Stomach (tissue), 9 donors: ENCODE measurements around the gene SLC24A4. TPM values are rescaled to one million over a fixed set of nuclear protein-coding genes. Genes with fewer than 3 reads are reported as not detected.

Experiments used
- DNase-seq, 2 donors: peaks; one replicate each; pipeline versions ENCODE4 v3.0.0 to v3.0.0-alpha.2; 2013 to 2019
- H3K27ac ChIP-seq, 5 donors: fragments of 200-600 bp in 4 of 5; sonication (generic) in 4 of 5; one replicate each; pipeline ENCODE4 v1.5.1; 2013 to 2019; ENCODE audit warnings: mild to moderate bottlenecking in 1 of 5, moderate library complexity in 1 of 5
- H3K27me3 ChIP-seq, 3 donors: fragments of 200-600 bp; sonication (generic); one replicate each; pipeline ENCODE4 v1.5.1; 2017 to 2019; ENCODE audit warnings: mixed run types in 1 of 3
- H3K36me3 ChIP-seq, 4 donors: fragments of 200-600 bp; sonication (generic); 1 replicate in 3 of 4; 2 replicates in 1 of 4; pipeline ENCODE4 v1.5.1; 2016 to 2019
- H3K4me1 ChIP-seq, 4 donors: fragments of 200-600 bp; sonication (generic); one replicate each; pipeline ENCODE4 v1.5.1; 2016 to 2019
- H3K4me3 ChIP-seq, 4 donors: fragments of 200-600 bp; sonication (generic) in 3 of 4; one replicate each; pipeline ENCODE4 v1.5.1; 2016 to 2019; ENCODE audit warnings: mild to moderate bottlenecking in 1 of 4
- H3K9me3 ChIP-seq, 4 donors: fragments of 200-600 bp; sonication (generic); one replicate each; pipeline ENCODE4 v1.5.1; 2016 to 2019
- EP300 ChIP-seq: sonication (generic); formaldehyde crosslinking; IDR thresholded peaks from one replicate; pipeline ENCODE4 v1.6.1; 2017; ENCODE audit warnings: antibody characterized with exemption
- POLR2A ChIP-seq, 4 donors: fragments of 450-650 bp; IDR thresholded peaks; one replicate each; pipeline ENCODE4 v1.6.1; 2016; ENCODE audit warnings: antibody characterized with exemption in 4 of 4, control low read depth in 2 of 4, mild to moderate bottlenecking in 1 of 4, moderate library complexity in 1 of 4
- POLR2AphosphoS5 ChIP-seq, 3 donors: sonication (generic); formaldehyde crosslinking; IDR thresholded peaks; one replicate each; pipeline ENCODE4 v1.6.1; 2016; ENCODE audit warnings: antibody characterized with exemption in 3 of 3
- WGBS, 5 donors: extraction: QIAGEN DNeasy Blood & Tissue Kit in 3 of 5; methylation state at CpG; one replicate each; pipeline versions ENCODE4 v1.1.5 to v1.1.7; 2013 to 2018; 5-methylcytosine and 5-hydroxymethylcytosine counted together
- intact Hi-C: fragments of 100-400 bp; cut with DNase I; formaldehyde crosslinking; loops from one replicate; pipeline ENCODE4 v1.15.1; 2023; ENCODE audit warnings: low total_unique reads
- polyA plus RNA-seq, 3 donors: library from polyadenylated mRNA; stranded (reverse); fragments of 200-250 nt; gene quantifications; one replicate each; pipeline ENCODE4 v1.2.3, GENCODE V29; 2013
- total RNA-seq, 5 donors: library from RNA; depleted of rRNA; stranded (reverse); fragments of >200 nt; gene quantifications; one replicate each; pipeline versions ENCODE4 v1.1.0 to v1.2.3, GENCODE V29; 2014 to 2016
- TF ChIP-seq, protein P1 (sequence below), 7 experiments: fragments of 450-650 bp in 4 of 7; fragments of 200-600 bp in 3 of 7; sonication (generic) in 3 of 7; IDR thresholded peaks; one replicate each; pipeline ENCODE4 v1.5.1; 2016 to 2019; ENCODE audit warnings: antibody characterized with exemption in 7 of 7, control low read depth in 2 of 7, mild to moderate bottlenecking in 1 of 7
- donor health status: healthy with polysubstance abuse.
- donor health status: Bipolar disorder and iron deficiency.
- donor health status: healthy.

Gene SLC24A4
- total and polyA plus RNA-seq, 8 donors: 0.08 to 0.92 (median 0.38) TPM; not detected in 4

DNA sequence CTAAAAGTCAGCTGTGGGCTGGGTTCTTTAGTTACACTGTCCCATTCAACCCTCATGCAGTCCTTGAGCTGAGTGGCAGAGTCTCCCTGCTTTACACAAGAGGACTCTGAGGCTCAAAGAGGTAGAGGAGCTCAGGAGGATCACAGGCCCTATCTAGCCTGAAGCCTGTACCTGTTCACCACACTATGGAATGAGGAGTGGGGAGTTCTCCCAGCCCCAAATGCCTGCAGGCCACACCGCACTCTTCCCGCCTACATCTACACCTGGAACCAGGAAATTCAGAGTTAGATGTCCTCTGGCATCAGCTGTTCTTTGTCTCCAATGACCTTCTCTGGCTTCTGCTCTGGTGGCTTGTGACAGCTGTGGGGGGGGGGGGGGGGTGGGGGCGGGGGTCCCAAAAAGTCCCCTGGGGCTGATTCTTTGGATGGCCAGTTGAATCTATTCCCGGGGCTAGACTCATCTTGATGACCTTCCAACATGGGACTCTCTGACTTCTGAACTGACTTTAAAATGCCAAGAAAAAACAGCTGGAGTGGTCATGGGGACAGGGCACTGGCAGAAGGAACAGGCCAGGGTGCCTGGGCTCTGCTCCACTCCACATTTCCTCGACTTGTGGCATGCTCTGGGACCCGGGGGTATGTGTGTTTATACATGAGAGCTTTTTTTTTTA, 221.2 kb downstream of the SLC24A4 start:
- Histone ChIP-seq H3K36me3 (no peaks in the 10 kb centered on the region), H3K27ac (peak overlapping the region in 3 of 5 donors; percentile 46 to 51 (median 50)), H3K4me3 (no peak overlapping the region), H3K9me3 (no peaks in the 10 kb centered on the region), H3K4me1 (peaks cover 12 to 27% (median 20%) of the 10 kb centered on the region in 4 donors), H3K27me3 (no peaks in the 10 kb centered on the region)
- no peak for TF ChIP-seq POLR2A (IDR thresholded peaks at IDR 0.05)
- no peak for TF ChIP-seq EP300
- TF ChIP-seq, protein P1, sequence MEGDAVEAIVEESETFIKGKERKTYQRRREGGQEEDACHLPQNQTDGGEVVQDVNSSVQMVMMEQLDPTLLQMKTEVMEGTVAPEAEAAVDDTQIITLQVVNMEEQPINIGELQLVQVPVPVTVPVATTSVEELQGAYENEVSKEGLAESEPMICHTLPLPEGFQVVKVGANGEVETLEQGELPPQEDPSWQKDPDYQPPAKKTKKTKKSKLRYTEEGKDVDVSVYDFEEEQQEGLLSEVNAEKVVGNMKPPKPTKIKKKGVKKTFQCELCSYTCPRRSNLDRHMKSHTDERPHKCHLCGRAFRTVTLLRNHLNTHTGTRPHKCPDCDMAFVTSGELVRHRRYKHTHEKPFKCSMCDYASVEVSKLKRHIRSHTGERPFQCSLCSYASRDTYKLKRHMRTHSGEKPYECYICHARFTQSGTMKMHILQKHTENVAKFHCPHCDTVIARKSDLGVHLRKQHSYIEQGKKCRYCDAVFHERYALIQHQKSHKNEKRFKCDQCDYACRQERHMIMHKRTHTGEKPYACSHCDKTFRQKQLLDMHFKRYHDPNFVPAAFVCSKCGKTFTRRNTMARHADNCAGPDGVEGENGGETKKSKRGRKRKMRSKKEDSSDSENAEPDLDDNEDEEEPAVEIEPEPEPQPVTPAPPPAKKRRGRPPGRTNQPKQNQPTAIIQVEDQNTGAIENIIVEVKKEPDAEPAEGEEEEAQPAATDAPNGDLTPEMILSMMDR (IDR thresholded peaks at IDR 0.05): no peak
- no peak for TF ChIP-seq POLR2AphosphoS5 (IDR thresholded peaks at IDR 0.05)
- intact Hi-C loops: no loop called here
- WGBS, 5 donors: 43 to 64% (median 51%) methylated on average over 5 to 6 of the region's 6 CpGs
- no peak for DNase-seq

GRCh38 chr14:92546347-92547053, 223.5 kb downstream of the SLC24A4 start:
- no peak for DNase-seq
- 69 to 82% (median 73%) methylated on average over 7 of the region's 7 CpGs for WGBS, 5 donors
- no peak overlapping the region for H3K4me3 ChIP-seq
- no peaks in the 10 kb centered on the region for H3K27me3 ChIP-seq
- TF ChIP-seq POLR2A (IDR thresholded peaks at IDR 0.05) (no peak), POLR2AphosphoS5 (IDR thresholded peaks at IDR 0.05) (peak in 2 of 3 donors; percentile 12 to 61)
- peak overlapping the region in 4 of 5 donors; percentile 16 to 46 (median 31) for H3K27ac ChIP-seq
- peaks cover 0 to 23% (median 8%) of the 10 kb centered on the region in 4 donors for H3K4me1 ChIP-seq
- H3K9me3 ChIP-seq: no peaks in the 10 kb centered on the region
- H3K36me3 ChIP-seq: no peaks in the 10 kb centered on the region
- intact Hi-C loops: no loop called here

DNA sequence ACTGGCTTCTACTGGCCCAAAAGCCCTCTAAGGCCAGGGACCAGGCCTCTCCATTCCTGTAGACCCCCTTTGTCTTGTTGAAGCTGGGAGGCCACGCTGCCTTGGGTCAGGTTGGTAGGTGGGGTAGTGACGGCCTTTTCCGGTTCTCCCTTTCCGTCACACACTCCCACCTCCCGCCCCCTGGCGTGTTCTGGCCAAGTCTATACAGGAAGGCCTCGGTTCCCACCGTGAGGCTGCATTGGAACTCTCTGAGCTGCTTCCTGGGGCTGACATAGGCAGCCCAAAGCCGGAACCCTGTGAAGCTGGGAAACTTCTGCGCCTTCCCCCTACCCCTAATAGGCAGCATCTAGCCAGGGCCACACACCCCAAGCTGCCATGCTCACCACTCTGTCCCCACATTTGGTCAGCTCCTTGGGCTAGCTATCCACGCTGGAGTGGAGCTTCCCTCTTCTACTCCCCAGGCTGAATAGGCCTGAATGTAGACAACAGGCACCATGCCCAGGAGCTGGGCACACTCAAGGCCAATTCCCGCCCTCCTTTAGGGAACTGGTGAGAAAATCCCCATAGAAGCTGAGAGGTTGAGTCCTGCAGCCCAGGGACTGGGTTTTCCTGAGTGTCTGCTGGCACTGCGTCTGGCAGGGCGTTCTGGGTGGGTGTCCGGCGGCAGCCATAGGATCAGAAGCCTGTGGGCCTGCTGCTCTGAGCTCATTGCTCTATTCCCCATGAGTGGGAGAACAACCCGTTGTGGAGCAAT, 226.3 kb downstream of the SLC24A4 start:
- 76 to 86% (median 79%) methylated on average over 16 to 17 of the region's 17 CpGs for WGBS, 5 donors
- no peaks in the 10 kb centered on the region for H3K36me3 ChIP-seq
- H3K27ac ChIP-seq: peak overlapping the region in 4 of 5 donors; percentile 65 to 79 (median 74)
- H3K4me1 ChIP-seq: peaks cover 0 to 50% (median 20%) of the 10 kb centered on the region in 4 donors
- peak in 1 of 2 donors; percentile 26 for DNase-seq
- no peak for TF ChIP-seq EP300
- no peak for TF ChIP-seq POLR2AphosphoS5 (IDR thresholded peaks at IDR 0.05)
- TF ChIP-seq POLR2A (IDR thresholded peaks at IDR 0.05): no peak
- TF ChIP-seq, protein P1 (IDR thresholded peaks at IDR 0.05): no peak
- H3K4me3 ChIP-seq: no peak overlapping the region
- no peaks in the 10 kb centered on the region for H3K9me3 ChIP-seq
- H3K27me3 ChIP-seq: no peaks in the 10 kb centered on the region
- intact Hi-C loops: no loop called here

GRCh38 chr14:92549859-92550230, 226.9 kb downstream of the SLC24A4 start:
- Histone ChIP-seq H3K9me3 (no peaks in the 10 kb centered on the region), H3K27ac (peak overlapping the region in 4 of 5 donors; percentile 65 to 79 (median 74)), H3K27me3 (no peaks in the 10 kb centered on the region), H3K4me3 (no peak overlapping the region), H3K36me3 (no peaks in the 10 kb centered on the region), H3K4me1 (peaks cover 0 to 51% (median 23%) of the 10 kb centered on the region in 4 donors)
- intact Hi-C loops: no loop called here
- DNase-seq: peak in 1 of 2 donors; percentile 66
- WGBS, 5 donors: 30 to 72% (median 40%) methylated on average over 7 of the region's 7 CpGs
- TF ChIP-seq EP300 (no peak), POLR2AphosphoS5 (IDR thresholded peaks at IDR 0.05) (peak in 1 of 3 donors; percentile 19)

Other genes starting within 250 kb of the SLC24A4 start
- 100 to 1,000 TPM in 1 of 5 donors, 10 to 100 TPM in 3, 1 to 10 TPM in 1; 4.5 to 229 (median 31.6) TPM for gene ATXN3, start 216.6 kb upstream of the SLC24A4 start, total RNA-seq
- gene ATXN3, start 216.6 kb upstream of the SLC24A4 start, polyA plus RNA-seq: 10 to 100 TPM; 11.7 to 36.8 (median 18.7) TPM
- gene NDUFB1, start 201.5 kb upstream of the SLC24A4 start, total RNA-seq: 100 to 1,000 TPM in 4 of 5 donors, 10 to 100 TPM in 1; 22.2 to 517 (median 230) TPM
- gene NDUFB1, start 201.5 kb upstream of the SLC24A4 start, polyA plus RNA-seq: 1,000 to 10,000 TPM in 1 of 3 donors, 100 to 1,000 TPM in 2; 801 to 1,152 (median 912) TPM
- gene CPSF2, start 201.2 kb upstream of the SLC24A4 start, total RNA-seq: 10 to 100 TPM in 3 of 5 donors, 1 to 10 TPM in 2; 5.8 to 36.6 (median 24.3) TPM
- 1 to 10 TPM; 5.5 to 8.3 (median 7.2) TPM for gene CPSF2, start 201.2 kb upstream of the SLC24A4 start, polyA plus RNA-seq
- gene RIN3, start 190.6 kb downstream of the SLC24A4 start, total RNA-seq: 10 to 100 TPM in 3 of 5 donors, 1 to 10 TPM in 2; 6.2 to 47.8 (median 11.6) TPM
- 1 to 10 TPM; 5.0 to 6.2 (median 6.0) TPM for gene RIN3, start 190.6 kb downstream of the SLC24A4 start, polyA plus RNA-seq